K562 (cell line): Measurements from ENCODE around the gene DCAF5.

Source experiments
- HMGN3 ChIP-seq: IDR thresholded peaks from 2 replicates; pipeline ENCODE4 v1.6.1; 2011; ENCODE audit warnings: borderline replicate concordance, low read depth, mild to moderate bottlenecking, mixed read lengths, low read length; ENCODE audit not compliant: insufficient read length; ENCODE audit errors: extremely low read depth
- NR3C1 ChIP-seq: sonication (generic); formaldehyde crosslinking; IDR thresholded peaks from 2 replicates; pipeline ENCODE4 v1.8.1; 2022; ENCODE audit warnings: missing genetic modification reagents
- PHTF2 ChIP-seq: fragments of 250-450 bp; sonication (Bioruptor Pico); IDR thresholded peaks from 2 replicates; pipeline ENCODE4 v1.5.0; 2021; ENCODE audit warnings: mild to moderate bottlenecking
- ZNF274 ChIP-seq: IDR thresholded peaks from 2 replicates; pipeline ENCODE4 v1.6.1; 2011; ENCODE audit warnings: low read depth, mild to moderate bottlenecking, low read length, moderate library complexity, borderline replicate concordance
- TF ChIP-seq, protein P1 (sequence below): fragments of 250-450 bp; sonication (Bioruptor Pico); IDR thresholded peaks from 2 replicates; pipeline ENCODE4 v1.8.0; 2021; ENCODE audit warnings: borderline replicate concordance, mild to moderate bottlenecking, moderate library complexity; ENCODE audit not compliant: poor library complexity, severe bottlenecking

DNA sequence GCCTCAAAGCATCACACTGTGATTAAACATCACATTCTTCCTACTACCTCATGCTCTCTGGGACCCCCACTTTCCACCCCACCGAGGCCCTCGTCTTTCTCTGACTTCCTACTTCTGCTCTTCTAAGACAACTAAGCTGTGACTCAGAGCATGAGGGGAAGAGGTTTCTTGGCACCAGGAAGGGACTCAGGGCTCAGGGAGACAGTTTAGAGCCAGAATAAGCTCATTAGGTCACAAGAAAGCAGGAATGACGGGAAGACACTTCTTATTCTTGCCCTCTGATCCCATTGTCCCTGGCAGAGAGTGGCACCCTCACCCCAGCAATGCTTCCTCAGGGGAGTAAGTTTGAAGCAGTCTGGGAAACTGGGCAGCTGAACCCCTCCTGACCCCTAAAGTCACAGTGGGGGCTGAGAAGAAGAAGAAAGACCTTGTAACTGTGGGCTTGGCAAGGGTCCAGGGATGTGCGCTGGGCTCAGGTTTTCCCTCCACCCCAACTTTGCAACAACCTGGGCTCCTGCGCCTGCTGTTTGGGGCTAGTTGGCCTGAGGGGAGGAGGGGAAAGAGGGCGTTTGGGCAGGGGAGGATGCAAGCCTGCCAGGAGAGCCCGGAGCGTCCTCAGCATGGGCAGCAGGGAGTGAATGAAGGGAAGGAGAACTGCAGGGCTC is 109.2 kb downstream of the DCAF5 start:
- TF ChIP-seq PHTF2 (no peak), HMGN3 (no peak), NR3C1 (no peak), ZNF274 (no peak)
- TF ChIP-seq, protein P1, sequence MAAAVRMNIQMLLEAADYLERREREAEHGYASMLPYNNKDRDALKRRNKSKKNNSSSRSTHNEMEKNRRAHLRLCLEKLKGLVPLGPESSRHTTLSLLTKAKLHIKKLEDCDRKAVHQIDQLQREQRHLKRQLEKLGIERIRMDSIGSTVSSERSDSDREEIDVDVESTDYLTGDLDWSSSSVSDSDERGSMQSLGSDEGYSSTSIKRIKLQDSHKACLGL (CRISPR knock-in tag) = no peak
